MM.1S (cell line): ENCODE measurements around the gene VAV3.

Experiments used
- DNase-seq: peaks from one replicate; pipeline ENCODE4 v3.0.0-alpha.2; 2015
- H2AFZ ChIP-seq: fragments of 300-600 bp; sonication (generic); 2 replicates; pipeline ENCODE4 v1.6.0; 2016; ENCODE audit warnings: antibody characterized with exemption, low read length
- H3F3A ChIP-seq: fragments of 300-600 bp; sonication (generic); 2 replicates; pipeline ENCODE4 v1.6.1; 2016; ENCODE audit warnings: mild to moderate bottlenecking, antibody characterized with exemption, low read length, moderate library complexity, mixed read lengths; ENCODE audit not compliant: insufficient read depth
- H3K27ac ChIP-seq: fragments of 300-600 bp; sonication (generic); 2 replicates; pipeline ENCODE4 v1.5.1; 2016; ENCODE audit warnings: mild to moderate bottlenecking, low read length
- H3K27me3 ChIP-seq: fragments of 300-600 bp; sonication (generic); replicated peaks from 2 replicates; pipeline ENCODE4 v1.6.0; 2016; ENCODE audit warnings: low read length; ENCODE audit not compliant: insufficient read depth
- H3K36me3 ChIP-seq: fragments of 300-600 bp; sonication (generic); replicated peaks from 2 replicates; pipeline ENCODE4 v1.6.1; 2016; ENCODE audit warnings: mild to moderate bottlenecking, low read length, mixed read lengths; ENCODE audit not compliant: insufficient read depth
- H3K4me1 ChIP-seq: fragments of 300-600 bp; sonication (generic); 2 replicates; pipeline ENCODE4 v1.6.1; 2016; ENCODE audit warnings: low read length, mixed read lengths
- H3K4me2 ChIP-seq: fragments of 300-600 bp; sonication (generic); 2 replicates; pipeline ENCODE4 v1.6.0; 2016; ENCODE audit warnings: low read depth, low read length
- H3K4me3 ChIP-seq: fragments of 300-600 bp; sonication (generic); 2 replicates; pipeline ENCODE4 v1.5.1; 2016; ENCODE audit warnings: low read length, mixed read lengths
- H3K79me2 ChIP-seq: fragments of 300-600 bp; sonication (generic); 2 replicates; pipeline ENCODE4 v1.6.1; 2016; ENCODE audit warnings: mixed run types, low read length, mixed read lengths
- H3K9ac ChIP-seq: fragments of 300-600 bp; sonication (generic); 2 replicates; pipeline ENCODE4 v1.6.1; 2016; ENCODE audit warnings: low read length, mixed read lengths
- H3K9me2 ChIP-seq: fragments of 300-600 bp; sonication (generic); replicated peaks from 2 replicates; pipeline ENCODE4 v1.6.1; 2016; ENCODE audit warnings: mild to moderate bottlenecking, low read length, mixed read lengths; ENCODE audit not compliant: insufficient read depth
- H3K9me3 ChIP-seq: fragments of 300-600 bp; sonication (generic); replicated peaks from 2 replicates; pipeline ENCODE4 v1.6.1; 2016; ENCODE audit warnings: mild to moderate bottlenecking, low read length, mixed read lengths; ENCODE audit not compliant: insufficient read depth
- H4K20me1 ChIP-seq: fragments of 300-600 bp; sonication (generic); 2 replicates; pipeline ENCODE4 v1.6.1; 2016; ENCODE audit warnings: mild to moderate bottlenecking, low read length, moderate library complexity, mixed read lengths; ENCODE audit not compliant: insufficient read depth
- EZH2 ChIP-seq: fragments of 300-600 bp; sonication (generic); optimal IDR thresholded peaks from 2 replicates; pipeline ENCODE3; 2017; ENCODE audit warnings: low read depth, mild to moderate bottlenecking, antibody characterized with exemption, low read length, mixed read lengths
- EZH2phosphoT487 ChIP-seq: fragments of 300-600 bp; sonication (generic); IDR thresholded peaks from 2 replicates; pipeline ENCODE4 v1.6.1; 2018; ENCODE audit warnings: antibody characterized with exemption, low read length
- TF ChIP-seq, protein P1 (sequence below): fragments of 300-600 bp; sonication (generic); IDR thresholded peaks from 2 replicates; pipeline ENCODE4 v1.5.1; 2016; ENCODE audit warnings: antibody characterized with exemption, low read length, mixed read lengths

The VAV3 gene

DNA sequence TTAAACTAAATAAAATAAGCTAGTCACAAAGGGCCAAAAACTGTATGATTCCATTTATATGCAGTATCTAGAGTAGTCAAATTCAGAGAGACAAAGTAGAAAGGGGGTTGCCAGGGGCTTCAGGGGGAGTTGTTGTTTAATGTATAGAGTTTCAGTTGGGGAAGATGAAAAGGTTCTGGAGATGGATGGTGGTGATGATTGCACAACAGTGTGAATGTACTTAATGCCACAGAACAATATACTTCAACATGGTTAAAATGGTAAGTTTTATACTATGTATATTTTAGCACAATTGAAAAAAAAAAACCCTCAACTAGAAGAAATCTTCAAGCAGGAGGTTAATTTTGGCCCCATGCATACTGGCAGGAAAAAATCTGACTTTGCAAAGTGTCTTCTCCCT, 24.3 kb downstream of the VAV3 start:
- peaks cover 9% of the 10 kb centered on the region for H3K4me1 ChIP-seq
- no peaks in the 10 kb centered on the region for H3K9me2 ChIP-seq
- H3F3A ChIP-seq, result peaks cover 9% of the 10 kb centered on the region
- H3K9me3 ChIP-seq, result no peaks in the 10 kb centered on the region
- H2AFZ ChIP-seq, result no peak overlapping the region
- no peaks in the 10 kb centered on the region for H3K36me3 ChIP-seq
- H3K27me3 ChIP-seq, result no peaks in the 10 kb centered on the region
- no peaks in the 10 kb centered on the region for H4K20me1 ChIP-seq
- no peak overlapping the region for H3K9ac ChIP-seq
- TF ChIP-seq EZH2phosphoT487 (no peak), EZH2 (no peak)
- TF ChIP-seq, protein P1, sequence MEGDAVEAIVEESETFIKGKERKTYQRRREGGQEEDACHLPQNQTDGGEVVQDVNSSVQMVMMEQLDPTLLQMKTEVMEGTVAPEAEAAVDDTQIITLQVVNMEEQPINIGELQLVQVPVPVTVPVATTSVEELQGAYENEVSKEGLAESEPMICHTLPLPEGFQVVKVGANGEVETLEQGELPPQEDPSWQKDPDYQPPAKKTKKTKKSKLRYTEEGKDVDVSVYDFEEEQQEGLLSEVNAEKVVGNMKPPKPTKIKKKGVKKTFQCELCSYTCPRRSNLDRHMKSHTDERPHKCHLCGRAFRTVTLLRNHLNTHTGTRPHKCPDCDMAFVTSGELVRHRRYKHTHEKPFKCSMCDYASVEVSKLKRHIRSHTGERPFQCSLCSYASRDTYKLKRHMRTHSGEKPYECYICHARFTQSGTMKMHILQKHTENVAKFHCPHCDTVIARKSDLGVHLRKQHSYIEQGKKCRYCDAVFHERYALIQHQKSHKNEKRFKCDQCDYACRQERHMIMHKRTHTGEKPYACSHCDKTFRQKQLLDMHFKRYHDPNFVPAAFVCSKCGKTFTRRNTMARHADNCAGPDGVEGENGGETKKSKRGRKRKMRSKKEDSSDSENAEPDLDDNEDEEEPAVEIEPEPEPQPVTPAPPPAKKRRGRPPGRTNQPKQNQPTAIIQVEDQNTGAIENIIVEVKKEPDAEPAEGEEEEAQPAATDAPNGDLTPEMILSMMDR, result no peak
- H3K27ac ChIP-seq, result no peak overlapping the region
- no peak overlapping the region for H3K4me2 ChIP-seq
- no peak overlapping the region for H3K4me3 ChIP-seq
- DNase-seq, result no peak
- no peaks in the 10 kb centered on the region for H3K79me2 ChIP-seq

DNA sequence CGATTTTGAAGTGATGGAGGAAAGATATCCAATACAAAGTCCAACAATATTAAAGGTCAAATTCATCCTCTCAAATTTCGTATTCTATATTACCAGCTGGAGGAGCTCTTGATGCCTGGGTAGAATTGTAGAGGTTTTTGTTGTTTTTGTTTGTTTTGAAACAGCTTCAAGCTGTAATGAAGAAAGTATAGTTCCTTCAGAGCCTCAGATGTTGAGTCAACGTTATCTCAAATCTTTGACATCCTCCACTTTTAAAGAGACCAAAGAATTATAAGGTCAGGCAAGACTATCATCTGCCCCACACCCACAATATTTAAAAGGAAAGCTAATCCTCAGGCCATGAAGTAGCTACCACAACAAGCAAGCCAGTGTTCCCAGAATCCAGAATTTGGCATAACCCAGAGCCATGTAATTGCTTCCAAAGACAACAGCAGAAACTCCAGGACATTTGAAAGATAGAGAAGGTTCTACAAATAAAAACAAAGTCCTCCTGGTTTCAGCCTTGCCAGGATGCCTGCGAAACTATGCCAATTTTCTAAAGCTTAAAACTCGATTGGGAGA, 24.9 kb downstream of the VAV3 start:
- Histone ChIP-seq H3F3A (peaks cover 15% of the 10 kb centered on the region), H3K4me2 (no peak overlapping the region), H4K20me1 (no peaks in the 10 kb centered on the region), H3K27ac (no peak overlapping the region), H3K36me3 (no peaks in the 10 kb centered on the region), H3K9me3 (no peaks in the 10 kb centered on the region), H3K4me3 (no peak overlapping the region), H3K4me1 (peaks cover 15% of the 10 kb centered on the region), H3K9me2 (no peaks in the 10 kb centered on the region), H3K9ac (no peak overlapping the region), H2AFZ (no peak overlapping the region), H3K79me2 (no peaks in the 10 kb centered on the region), H3K27me3 (no peaks in the 10 kb centered on the region)
- TF ChIP-seq EZH2phosphoT487, result no peak
- TF ChIP-seq EZH2, result no peak
- TF ChIP-seq, protein P1, result no peak
- DNase-seq, result no peak

DNA sequence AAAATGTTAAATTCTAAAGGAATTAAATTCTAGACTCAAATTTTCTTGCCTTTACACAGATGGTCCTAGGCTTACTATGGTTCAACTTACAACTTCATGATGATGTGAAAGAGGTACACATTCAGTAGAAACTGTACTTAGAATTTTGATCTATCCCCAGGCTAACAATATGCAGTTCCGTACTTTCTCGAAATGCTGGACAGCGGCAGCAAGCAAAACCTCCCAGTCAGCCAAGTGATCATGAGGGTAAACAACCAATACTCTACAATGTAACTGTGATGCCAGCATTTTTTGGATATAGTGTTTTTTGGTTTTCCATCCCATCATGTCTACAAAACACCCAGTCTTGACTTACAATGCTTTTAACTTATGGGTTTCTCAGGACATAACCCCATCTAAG, 25.7 kb downstream of the VAV3 start:
- TF ChIP-seq EZH2phosphoT487, result no peak
- TF ChIP-seq, protein P1, result no peak
- no peak for TF ChIP-seq EZH2
- Histone ChIP-seq H4K20me1 (no peaks in the 10 kb centered on the region), H3K27ac (no peak overlapping the region), H3K27me3 (no peaks in the 10 kb centered on the region), H3K4me2 (no peak overlapping the region), H3K9ac (no peak overlapping the region), H3F3A (peaks cover 23% of the 10 kb centered on the region), H3K9me3 (no peaks in the 10 kb centered on the region), H3K9me2 (no peaks in the 10 kb centered on the region), H3K4me3 (no peak overlapping the region), H3K4me1 (peaks cover 16% of the 10 kb centered on the region), H3K36me3 (no peaks in the 10 kb centered on the region), H3K79me2 (no peaks in the 10 kb centered on the region), H2AFZ (no peak overlapping the region)
- no peak for DNase-seq
